Right lung (tissue), 10 donors: ENCODE measurements around the gene CDC23. TPM values are rescaled to one million over a fixed set of nuclear protein-coding genes. Genes with fewer than 3 reads are reported as not detected.
"Not testable (repeated sequence)": the region's sequence is repeated elsewhere in the genome, so short reads cannot be mapped to it uniquely, and the experiment has no call there.

Experiments used
- DNase-seq, 2 donors: peaks; one replicate each; pipeline ENCODE4 v3.0.0-alpha.2; 2013
- long read RNA-seq, 8 donors: transcript quantifications; one replicate each; lab custom pipeline, GENCODE V29; 2026
- polyA plus RNA-seq, 5 donors: library from polyadenylated mRNA; unstranded; fragments of 120-200 nt; gene quantifications; one replicate each; pipeline versions ENCODE4 v1.2.1 to v1.2.3, GENCODE V29; 2013; ENCODE audit warnings: inconsistent platforms in 1 of 5, low replicate concordance in 1 of 5; ENCODE audit not compliant: insufficient read length in 5 of 5, insufficient read depth in 1 of 5

Gene CDC23
- 10 to 100 TPM; 46.2 to 67.0 (median 59.3) TPM for polyA plus RNA-seq
- long read RNA-seq, donor 1, transcript CDC23-202 (16 exons, 3,155 nt), result major isoform, 13 of 17 reads
- long read RNA-seq, donor 1, partial matches to known transcripts, result 0 of 17 reads
- long read RNA-seq, donor 1, other reads (novel, unspliced or antisense), result 0 of 17 reads
- long read RNA-seq, donor 2, transcript CDC23-201 (3 exons, 1,079 nt), result major isoform, 5 of 12 reads
- long read RNA-seq, donor 2, transcript CDC23-202 (16 exons, 3,155 nt), result major isoform, 5 of 12 reads
- long read RNA-seq, donor 2, partial matches to known transcripts, result 0 of 12 reads
- long read RNA-seq, donor 2, other reads (novel, unspliced or antisense), result 0 of 12 reads
- long read RNA-seq, donor 3, transcript CDC23-202 (16 exons, 3,155 nt), result major isoform, 5 of 12 reads
- long read RNA-seq, donor 3, transcript CDC23-201 (3 exons, 1,079 nt), result major isoform, 5 of 12 reads
- long read RNA-seq, donor 3, partial matches to known transcripts, result 0 of 12 reads
- long read RNA-seq, donor 3, other reads (novel, unspliced or antisense), result 0 of 12 reads
- long read RNA-seq, donor 4, transcript CDC23-202 (16 exons, 3,155 nt), result major isoform, 5 of 9 reads
- long read RNA-seq, donor 4, partial matches to known transcripts, result 0 of 9 reads
- long read RNA-seq, donor 4, other reads (novel, unspliced or antisense), result 0 of 9 reads
- long read RNA-seq, donor 5, transcript CDC23-202 (16 exons, 3,155 nt), result major isoform, 13 of 26 reads
- long read RNA-seq, donor 5, transcript CDC23-201 (3 exons, 1,079 nt), result minor isoform, 10 of 26 reads
- long read RNA-seq, donor 5, partial matches to known transcripts, result 0 of 26 reads
- long read RNA-seq, donor 5, other reads (novel, unspliced or antisense), result 0 of 26 reads
- long read RNA-seq, donor 6, transcript CDC23-202 (16 exons, 3,155 nt), result major isoform, 7 of 11 reads
- long read RNA-seq, donor 6, partial matches to known transcripts, result 0 of 11 reads
- long read RNA-seq, donor 6, other reads (novel, unspliced or antisense), result 0 of 11 reads
- long read RNA-seq, donor 7, transcript CDC23-202 (16 exons, 3,155 nt), result major isoform, 24 of 34 reads
- long read RNA-seq, donor 7, partial matches to known transcripts, result 5 of 34 reads
- long read RNA-seq, donor 7, other reads (novel, unspliced or antisense), result 0 of 34 reads
- long read RNA-seq, donor 8, transcript CDC23-202 (16 exons, 3,155 nt), result major isoform, 6 of 9 reads
- long read RNA-seq, donor 8, partial matches to known transcripts, result 0 of 9 reads
- long read RNA-seq, donor 8, other reads (novel, unspliced or antisense), result 0 of 9 reads

- peak; percentile 93 to 96 for DNase-seq
These were observed at the start of gene CDC23 for GRCh38 chr5:138213161-138214029. CDC23 (minus strand) TSS chr5:138213323; CDS start chr5:138213312, 11 bp downstream.

GRCh38 chr5:138258704-138259292 is 45.7 kb upstream of the CDC23 start:
- no peak for DNase-seq

GRCh38 chr5:138257583-138257982 is 44.5 kb upstream of the CDC23 start:
- no peak for DNase-seq

- DNase-seq, result no peak
These were observed 39.8 kb upstream of the CDC23 start for GRCh38 chr5:138252944-138253343.

- DNase-seq, result not testable (repeated sequence)
These were observed 34.7 kb upstream of the CDC23 start for GRCh38 chr5:138247800-138248199.

GRCh38 chr5:138246822-138247221 is 33.7 kb upstream of the CDC23 start:
- no peak for DNase-seq

- no peak for DNase-seq
These were observed 33.2 kb upstream of the CDC23 start for GRCh38 chr5:138246334-138246733.

GRCh38 chr5:138245717-138246116 is 32.6 kb upstream of the CDC23 start:
- DNase-seq, result no peak

GRCh38 chr5:138243794-138244193 is 30.7 kb upstream of the CDC23 start:
- no peak for DNase-seq

GRCh38 chr5:138241688-138242571 is 28.8 kb upstream of the CDC23 start:
- DNase-seq, result peak; percentile 27 to 34

GRCh38 chr5:138240650-138241385 is 27.7 kb upstream of the CDC23 start:
- no peak for DNase-seq

GRCh38 chr5:138238034-138238433 is 24.9 kb upstream of the CDC23 start:
- no peak for DNase-seq

GRCh38 chr5:138234651-138235050 is 21.5 kb upstream of the CDC23 start:
- no peak for DNase-seq

GRCh38 chr5:138233280-138233679 is 20.2 kb upstream of the CDC23 start:
- DNase-seq, result no peak

GRCh38 chr5:138230981-138231589 is 18.0 kb upstream of the CDC23 start:
- DNase-seq, result no peak

- no peak for DNase-seq
These were observed 17.1 kb upstream of the CDC23 start for GRCh38 chr5:138230261-138230660.

- DNase-seq, result no peak
These were observed 16.3 kb upstream of the CDC23 start for GRCh38 chr5:138229387-138229786.

- DNase-seq, result no peak
These were observed 13.8 kb upstream of the CDC23 start for GRCh38 chr5:138226910-138227309.
